K562 (cell line): ENCODE results near the gene CFAP52. TPM values are rescaled to one million over a fixed set of nuclear protein-coding genes. Genes with fewer than 3 reads are reported as not detected.

Source experiments
- ATAC-seq: fragments of 200-7000 bp; cut with Tn5 transposase; 3 replicates; pipeline ENCODE4 v1.9.1; 2020; ENCODE audit warnings: moderate library complexity
- BruUV-seq: library from RNA; stranded (reverse); fragments of 400-500 nt; replicated peaks from 2 replicates; lab custom pipeline; 2021; lab: Mats Ljungman, UMichigan
- CTCF ChIA-PET: fragments of 300-600 bp; formaldehyde crosslinking; extraction: SDS; loops from one replicate; lab custom pipeline; 2021; ENCODE audit warnings: low intra/inter-chr PET ratio; lab: Yijun Ruan, JAX
- POLR2A ChIA-PET: fragments of 300-600, 350-650 bp; sonication (Branson Sonifier 250); formaldehyde crosslinking; extraction: SDS; loops from one replicate; lab custom pipeline; 2021; ENCODE audit warnings: antibody characterized with exemption, inconsistent platforms; lab: Yijun Ruan, JAX
- DNase-seq, 4 experiments: peaks; one replicate each; pipeline versions ENCODE4 v3.0.0 to v3.0.0-alpha.2; 2011 to 2018; ENCODE audit warnings: low spot score in 3 of 4, mixed read lengths in 3 of 4; ENCODE audit errors: extremely low read depth in 1 of 4
- FAIRE-seq: peaks from 2 replicates; lab custom pipeline; 2011; peaks lifted over from hg19 to GRCh38; lab: Jason Lieb, UNC
- H2AFZ ChIP-seq: 2 replicates; pipeline ENCODE4 v1.6.0; 2011; ENCODE audit warnings: low read depth, low read length, control low read depth, inconsistent platforms
- H3K27ac ChIP-seq: fragments of 200-600 bp; 3 replicates; pipeline ENCODE4 v1.8.0; 2011; ENCODE audit warnings: low read depth, mild to moderate bottlenecking, control low read depth, inconsistent platforms, low read length, moderate library complexity, mixed read lengths; ENCODE audit errors: extremely low read depth
- H3K27me3 ChIP-seq, 2 experiments: fragments of 300-600 bp in 1 of 2; 2 replicates in 1 of 2; 3 replicates in 1 of 2; pipeline versions ENCODE4 v1.6.0 to v1.8.0; 2011; ENCODE audit warnings: inconsistent platforms in 2 of 2, low read length in 2 of 2, mild to moderate bottlenecking in 1 of 2, mixed read lengths in 1 of 2, moderate library complexity in 1 of 2; ENCODE audit not compliant: control insufficient read depth in 2 of 2, insufficient read depth in 2 of 2
- H3K36me3 ChIP-seq: fragments of 300-600 bp; 3 replicates; pipeline ENCODE4 v1.8.0; 2011; ENCODE audit warnings: mild to moderate bottlenecking, low read length, inconsistent platforms; ENCODE audit not compliant: control insufficient read depth, insufficient read depth
- H3K4me1 ChIP-seq, 2 experiments: fragments of 200-600 bp in 1 of 2; replicated peaks in 1 of 2; 2 replicates in 1 of 2; 3 replicates in 1 of 2; pipeline versions ENCODE4 v1.5.1 to v1.8.0; 2011; ENCODE audit warnings: inconsistent platforms in 2 of 2, low read length in 2 of 2, mild to moderate bottlenecking in 1 of 2, mixed read lengths in 1 of 2, moderate library complexity in 1 of 2; ENCODE audit not compliant: control insufficient read depth in 2 of 2, insufficient read depth in 2 of 2
- H3K4me2 ChIP-seq: 2 replicates; pipeline ENCODE4 v1.6.1; 2011; ENCODE audit warnings: low read length, control low read depth, inconsistent platforms, mixed read lengths; ENCODE audit not compliant: insufficient read depth
- H3K4me3 ChIP-seq: fragments of 200-600 bp; sonication (generic), shearing (Covaris generic); 2 replicates; pipeline ENCODE4 v1.5.1; 2016; ENCODE audit warnings: control low read depth, inconsistent platforms
- H3K79me2 ChIP-seq: fragments of 200-600 bp; 3 replicates; pipeline ENCODE4 v1.8.0; 2011; ENCODE audit warnings: low read length, inconsistent platforms; ENCODE audit not compliant: control insufficient read depth, insufficient read depth
- H3K9ac ChIP-seq, 2 experiments: 2 replicates each; pipeline versions ENCODE4 v1.6.0 to v1.6.1; 2011; ENCODE audit warnings: low read depth in 2 of 2, low read length in 2 of 2, control low read depth in 1 of 2, inconsistent platforms in 1 of 2, mild to moderate bottlenecking in 1 of 2, mixed read lengths in 1 of 2; ENCODE audit not compliant: insufficient read depth in 1 of 2
- H3K9me1 ChIP-seq: one replicate; pipeline ENCODE4 v1.6.0; 2011; ENCODE audit warnings: inconsistent platforms, mild to moderate bottlenecking, low read length, moderate library complexity; ENCODE audit not compliant: control insufficient read depth, insufficient read depth
- H3K9me3 ChIP-seq: replicated peaks from 2 replicates; pipeline ENCODE4 v1.5.1; 2011; ENCODE audit warnings: low read depth, low read length, inconsistent platforms; ENCODE audit not compliant: control insufficient read depth, insufficient read depth
- H4K20me1 ChIP-seq: replicated peaks from 2 replicates; pipeline ENCODE4 v1.6.1; 2011; ENCODE audit warnings: low read length, inconsistent platforms, mixed read lengths; ENCODE audit not compliant: control insufficient read depth, insufficient read depth
- ATF1 ChIP-seq, 2 experiments: fragments of 450-650 bp in 1 of 2; IDR thresholded peaks; 2 replicates each; pipeline ENCODE4 v1.6.1; 2016; ENCODE audit warnings: missing compliant biosample characterization in 1 of 2, missing genetic modification characterization in 1 of 2
- CBX2 ChIP-seq: fragments of 200-600 bp; sonication (generic); IDR thresholded peaks from one replicate; pipeline ENCODE4 v1.6.1; 2012; ENCODE audit warnings: mild to moderate bottlenecking, low read length, inconsistent platforms; ENCODE audit not compliant: insufficient read depth, poor library complexity, severe bottlenecking
- NCOR1 ChIP-seq: fragments of 450-650 bp; IDR thresholded peaks from 2 replicates; pipeline ENCODE4 v1.6.1; 2016; ENCODE audit warnings: mild to moderate bottlenecking, moderate library complexity
- NFATC3 ChIP-seq: fragments of 450-650 bp; IDR thresholded peaks from 2 replicates; pipeline ENCODE4 v1.6.1; 2017; ENCODE audit warnings: mild to moderate bottlenecking
- RBM15 ChIP-seq: fragments of 200-400 bp; formaldehyde crosslinking; IDR thresholded peaks from 2 replicates; pipeline ENCODE4 v1.6.1; 2018; ENCODE audit warnings: mild to moderate bottlenecking, low read length, moderate library complexity; ENCODE audit not compliant: insufficient read depth
- TAF9B ChIP-seq: fragments of 450-650 bp; IDR thresholded peaks from 2 replicates; pipeline ENCODE4 v1.6.1; 2018; ENCODE audit warnings: mild to moderate bottlenecking; ENCODE audit not compliant: partially characterized antibody
- ZNF644 ChIP-seq: fragments of 200-800 bp; sonication (Bioruptor generic); IDR thresholded peaks from 2 replicates; pipeline ENCODE4 v1.6.1; 2016; ENCODE audit warnings: low read depth, missing genetic modification characterization, missing compliant biosample characterization
- ZNF695 ChIP-seq: fragments of 450-650 bp; formaldehyde crosslinking; IDR thresholded peaks from 2 replicates; pipeline ENCODE4 v1.4.0; 2020; ENCODE audit warnings: mild to moderate bottlenecking, moderate library complexity
- WGBS: fragments of 100-300 bp; shearing (Covaris generic); methylation state at CpG from one replicate; pipeline ENCODE4 v1.1.6; 2016; ENCODE audit warnings: low coverage, mixed read lengths; ENCODE audit not compliant: insufficient coverage; ENCODE audit errors: missing lambda C conversion rate; 5-methylcytosine and 5-hydroxymethylcytosine counted together
- in situ Hi-C: fragments of 300-500 bp; cut with MboI; formaldehyde crosslinking; loops from 4 replicates; pipeline ENCODE4 v1.15.0; 2018; ENCODE audit warnings: inconsistent platforms, mixed read lengths
- intact Hi-C: fragments of 100-400 bp; cut with micrococcal nuclease; formaldehyde crosslinking; loops from 2 replicates; pipeline ENCODE4 v1.14.2; 2022
- polyA plus RNA-seq, 8 experiments: library from polyadenylated mRNA; depleted of rRNA in 4 of 8; stranded (reverse) in 5 of 8; unstranded in 3 of 8; fragments of >200 nt; fragmentation: Nextera tagmentation in 2 of 8; fragmentation: Illumina TruSeq in 1 of 8; extraction: Ambion mirVana in 2 of 8; extraction: Trizol in 1 of 8; gene quantifications; 2 replicates each; pipeline versions ENCODE4 v1.2.1 to v1.2.3, GENCODE V29; 2011 to 2014; ENCODE audit warnings: inconsistent platforms in 1 of 8, missing spikeins in 1 of 8
- total RNA-seq, 7 experiments: library from RNA; depleted of rRNA in 6 of 7; stranded (reverse); fragments of >200 nt in 6 of 7; fragmentation: Illumina TruSeq in 2 of 7; extraction: Trizol in 2 of 7; gene quantifications; 2 replicates each; pipeline versions ENCODE4 v1.2.1 to v1.2.3, GENCODE V29; 2011 to 2021; ENCODE audit warnings: low replicate concordance in 1 of 7
- TF ChIP-seq, protein P1 (sequence below): fragments of 250-450 bp; sonication (Bioruptor Pico); IDR thresholded peaks from 2 replicates; pipeline ENCODE4 v1.4.0; 2020; ENCODE audit warnings: mild to moderate bottlenecking
- TF ChIP-seq, protein P2 (sequence below): fragments of 250-450 bp; sonication (Bioruptor Pico); IDR thresholded peaks from 2 replicates; pipeline ENCODE4 v1.4.0; 2020

Gene CFAP52
- total and polyA plus RNA-seq, 9 of the 15 experiments (the other 6 are each of a cell fraction or from before 2014, with no cell fraction given), result not detected

DNA sequence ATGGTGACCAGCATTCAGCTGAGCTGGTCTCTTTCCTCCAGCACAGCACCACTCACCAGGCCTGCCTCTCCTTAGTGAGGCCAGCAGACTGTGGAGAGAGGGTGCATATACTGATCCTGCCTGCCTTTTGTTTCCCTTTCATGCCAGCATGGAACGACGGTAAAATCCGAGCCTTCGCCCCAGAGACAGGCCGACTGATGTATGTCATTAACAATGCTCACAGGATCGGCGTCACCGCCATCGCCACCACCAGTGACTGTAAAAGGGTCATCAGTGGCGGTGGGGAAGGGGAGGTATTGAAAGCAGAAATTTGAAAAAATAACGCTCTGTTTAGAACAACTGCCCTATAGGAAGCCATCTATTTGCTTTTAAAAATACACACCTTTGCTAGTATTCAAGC is 56.3 kb downstream of the CFAP52 start (continued):
- TF ChIP-seq ATF1 (CRISPR knock-in tag; IDR thresholded peaks at IDR 0.05) (no peak), ATF1 (tag; IDR thresholded peaks at IDR 0.05) (no peak), ZNF695 (CRISPR knock-in tag) (no peak)
- TF ChIP-seq, protein P1, sequence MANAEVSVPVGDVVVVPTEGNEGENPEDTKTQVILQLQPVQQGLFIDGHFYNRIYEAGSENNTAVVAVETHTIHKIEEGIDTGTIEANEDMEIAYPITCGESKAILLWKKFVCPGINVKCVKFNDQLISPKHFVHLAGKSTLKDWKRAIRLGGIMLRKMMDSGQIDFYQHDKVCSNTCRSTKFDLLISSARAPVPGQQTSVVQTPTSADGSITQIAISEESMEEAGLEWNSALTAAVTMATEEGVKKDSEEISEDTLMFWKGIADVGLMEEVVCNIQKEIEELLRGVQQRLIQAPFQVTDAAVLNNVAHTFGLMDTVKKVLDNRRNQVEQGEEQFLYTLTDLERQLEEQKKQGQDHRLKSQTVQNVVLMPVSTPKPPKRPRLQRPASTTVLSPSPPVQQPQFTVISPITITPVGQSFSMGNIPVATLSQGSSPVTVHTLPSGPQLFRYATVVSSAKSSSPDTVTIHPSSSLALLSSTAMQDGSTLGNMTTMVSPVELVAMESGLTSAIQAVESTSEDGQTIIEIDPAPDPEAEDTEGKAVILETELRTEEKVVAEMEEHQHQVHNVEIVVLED (CRISPR knock-in tag), result no peak

DNA sequence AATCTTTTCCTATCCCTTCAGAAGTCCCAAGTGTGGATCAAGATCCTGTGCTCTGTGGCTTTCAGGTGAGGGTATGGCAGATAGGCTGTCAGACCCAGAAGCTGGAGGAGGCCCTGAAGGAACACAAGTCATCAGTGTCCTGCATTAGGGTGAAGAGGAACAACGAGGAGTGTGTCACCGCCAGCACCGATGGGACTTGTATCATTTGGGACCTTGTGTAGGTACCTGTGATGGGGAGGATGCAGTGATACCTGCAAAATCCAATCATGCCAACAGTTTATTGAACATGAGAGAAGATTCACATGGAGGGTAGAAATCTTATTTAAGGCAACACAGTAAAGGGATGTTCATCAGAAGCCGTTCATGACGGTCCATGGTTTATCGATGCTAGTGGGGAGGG is 58.9 kb downstream of the CFAP52 start:
- Histone ChIP-seq H4K20me1 (no peaks in the 10 kb centered on the region), H3K79me2 (no peaks in the 10 kb centered on the region), H3K9ac (no peak overlapping the region), H3K27me3 (peaks cover 0 to 4% of the 10 kb centered on the region in 2 experiments; a peak in 1 of 5 replicates), H2AFZ (no peak overlapping the region), H3K9me3 (no peaks in the 10 kb centered on the region), H3K27ac (no peak overlapping the region), H3K9me1 (no peaks in the 10 kb centered on the region), H3K4me1 (no peaks in the 10 kb centered on the region), H3K4me2 (no peak overlapping the region), H3K4me3 (no peak overlapping the region), H3K36me3 (no peaks in the 10 kb centered on the region)
- WGBS, result 0% methylated on average over 6 of the region's 6 CpGs
- no peak for FAIRE-seq
- BruUV-seq, result no TSS peak
- DNase-seq, result no peak
- ATAC-seq, result no peak
- in situ Hi-C loops (no loop called here), intact Hi-C loops (no loop called here)
- ChIA-PET POLR2A (no interaction called here), CTCF (no interaction called here)
- TF ChIP-seq CBX2 (no peak), ZNF644 (tag) (no peak), TAF9B (no peak), RBM15 (no peak), NCOR1 (no peak), NFATC3 (no peak)
- TF ChIP-seq, protein P2, sequence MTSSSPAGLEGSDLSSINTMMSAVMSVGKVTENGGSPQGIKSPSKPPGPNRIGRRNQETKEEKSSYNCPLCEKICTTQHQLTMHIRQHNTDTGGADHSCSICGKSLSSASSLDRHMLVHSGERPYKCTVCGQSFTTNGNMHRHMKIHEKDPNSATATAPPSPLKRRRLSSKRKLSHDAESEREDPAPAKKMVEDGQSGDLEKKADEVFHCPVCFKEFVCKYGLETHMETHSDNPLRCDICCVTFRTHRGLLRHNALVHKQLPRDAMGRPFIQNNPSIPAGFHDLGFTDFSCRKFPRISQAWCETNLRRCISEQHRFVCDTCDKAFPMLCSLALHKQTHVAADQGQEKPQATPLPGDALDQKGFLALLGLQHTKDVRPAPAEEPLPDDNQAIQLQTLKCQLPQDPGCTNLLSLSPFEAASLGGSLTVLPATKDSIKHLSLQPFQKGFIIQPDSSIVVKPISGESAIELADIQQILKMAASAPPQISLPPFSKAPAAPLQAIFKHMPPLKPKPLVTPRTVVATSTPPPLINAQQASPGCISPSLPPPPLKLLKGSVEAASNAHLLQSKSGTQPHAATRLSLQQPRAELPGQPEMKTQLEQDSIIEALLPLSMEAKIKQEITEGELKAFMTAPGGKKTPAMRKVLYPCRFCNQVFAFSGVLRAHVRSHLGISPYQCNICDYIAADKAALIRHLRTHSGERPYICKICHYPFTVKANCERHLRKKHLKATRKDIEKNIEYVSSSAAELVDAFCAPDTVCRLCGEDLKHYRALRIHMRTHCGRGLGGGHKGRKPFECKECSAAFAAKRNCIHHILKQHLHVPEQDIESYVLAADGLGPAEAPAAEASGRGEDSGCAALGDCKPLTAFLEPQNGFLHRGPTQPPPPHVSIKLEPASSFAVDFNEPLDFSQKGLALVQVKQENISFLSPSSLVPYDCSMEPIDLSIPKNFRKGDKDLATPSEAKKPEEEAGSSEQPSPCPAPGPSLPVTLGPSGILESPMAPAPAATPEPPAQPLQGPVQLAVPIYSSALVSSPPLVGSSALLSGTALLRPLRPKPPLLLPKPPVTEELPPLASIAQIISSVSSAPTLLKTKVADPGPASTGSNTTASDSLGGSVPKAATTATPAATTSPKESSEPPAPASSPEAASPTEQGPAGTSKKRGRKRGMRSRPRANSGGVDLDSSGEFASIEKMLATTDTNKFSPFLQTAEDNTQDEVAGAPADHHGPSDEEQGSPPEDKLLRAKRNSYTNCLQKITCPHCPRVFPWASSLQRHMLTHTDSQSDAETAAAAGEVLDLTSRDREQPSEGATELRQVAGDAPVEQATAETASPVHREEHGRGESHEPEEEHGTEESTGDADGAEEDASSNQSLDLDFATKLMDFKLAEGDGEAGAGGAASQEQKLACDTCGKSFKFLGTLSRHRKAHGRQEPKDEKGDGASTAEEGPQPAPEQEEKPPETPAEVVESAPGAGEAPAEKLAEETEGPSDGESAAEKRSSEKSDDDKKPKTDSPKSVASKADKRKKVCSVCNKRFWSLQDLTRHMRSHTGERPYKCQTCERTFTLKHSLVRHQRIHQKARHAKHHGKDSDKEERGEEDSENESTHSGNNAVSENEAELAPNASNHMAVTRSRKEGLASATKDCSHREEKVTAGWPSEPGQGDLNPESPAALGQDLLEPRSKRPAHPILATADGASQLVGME (CRISPR knock-in tag), result no peak
